Measurements from ENCODE around the gene HOXA4. TPM values are rescaled to one million over a fixed set of nuclear protein-coding genes. Genes with fewer than 3 reads are reported as not detected.

The HOXA4 gene
- total RNA-seq, 1 donor from 2014 or later = 2.1 TPM

DNA sequence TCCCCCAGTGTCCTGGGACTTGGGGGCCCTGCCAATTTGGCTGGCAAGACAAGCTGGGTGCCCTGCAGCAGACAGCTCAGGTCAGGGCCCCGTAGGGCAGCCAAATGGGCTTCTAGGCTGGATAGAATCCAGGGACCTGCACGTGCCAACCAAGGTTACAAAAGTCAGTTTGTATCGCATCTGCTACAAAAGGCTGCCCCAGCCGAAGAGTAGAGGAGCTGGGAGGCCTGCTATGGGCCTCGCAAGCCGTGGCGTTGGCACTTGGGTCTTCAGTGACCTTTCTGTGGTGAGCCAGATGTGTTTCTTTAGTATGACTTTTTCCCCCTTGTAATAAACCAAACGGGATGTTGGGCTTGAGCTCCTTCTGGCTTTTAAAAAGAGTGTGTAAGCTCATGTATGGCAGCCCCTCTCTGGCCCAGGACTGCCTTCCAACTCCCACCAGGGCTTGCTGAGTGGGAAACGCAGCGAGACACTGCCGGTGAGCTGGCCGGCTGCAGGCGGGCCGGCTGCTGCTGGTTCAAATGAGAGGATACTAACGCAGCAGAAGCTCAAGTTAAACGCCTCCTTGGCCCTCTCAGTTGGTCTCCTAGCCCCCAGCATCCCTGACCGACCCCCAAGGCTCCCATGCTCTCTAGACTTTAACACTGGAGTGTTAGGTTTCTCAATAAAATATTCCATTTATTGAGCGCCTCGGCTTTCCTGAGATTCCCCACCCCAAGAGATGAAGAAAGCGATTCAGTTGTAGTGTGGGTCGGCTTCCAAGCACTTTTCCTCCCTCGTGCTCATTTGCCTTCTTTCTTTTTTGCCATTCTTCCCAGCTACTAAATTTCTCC lies 46.6 kb upstream of the HOXA4 start:
- TF ChIP-seq, protein P1, sequence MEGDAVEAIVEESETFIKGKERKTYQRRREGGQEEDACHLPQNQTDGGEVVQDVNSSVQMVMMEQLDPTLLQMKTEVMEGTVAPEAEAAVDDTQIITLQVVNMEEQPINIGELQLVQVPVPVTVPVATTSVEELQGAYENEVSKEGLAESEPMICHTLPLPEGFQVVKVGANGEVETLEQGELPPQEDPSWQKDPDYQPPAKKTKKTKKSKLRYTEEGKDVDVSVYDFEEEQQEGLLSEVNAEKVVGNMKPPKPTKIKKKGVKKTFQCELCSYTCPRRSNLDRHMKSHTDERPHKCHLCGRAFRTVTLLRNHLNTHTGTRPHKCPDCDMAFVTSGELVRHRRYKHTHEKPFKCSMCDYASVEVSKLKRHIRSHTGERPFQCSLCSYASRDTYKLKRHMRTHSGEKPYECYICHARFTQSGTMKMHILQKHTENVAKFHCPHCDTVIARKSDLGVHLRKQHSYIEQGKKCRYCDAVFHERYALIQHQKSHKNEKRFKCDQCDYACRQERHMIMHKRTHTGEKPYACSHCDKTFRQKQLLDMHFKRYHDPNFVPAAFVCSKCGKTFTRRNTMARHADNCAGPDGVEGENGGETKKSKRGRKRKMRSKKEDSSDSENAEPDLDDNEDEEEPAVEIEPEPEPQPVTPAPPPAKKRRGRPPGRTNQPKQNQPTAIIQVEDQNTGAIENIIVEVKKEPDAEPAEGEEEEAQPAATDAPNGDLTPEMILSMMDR (IDR thresholded peaks at IDR 0.05) = no peak
- Histone ChIP-seq H3K4me1 (peaks cover 0 to 18% of the 10 kb centered on the region in 2 donors), H3K4me3 (no peak overlapping the region), H3K27me3 (peaks cover 36% of the 10 kb centered on the region), H3K27ac (no peak overlapping the region), H3K36me3 (no peaks in the 10 kb centered on the region), H3K9me3 (no peaks in the 10 kb centered on the region)
- intact Hi-C loops (cut with DNase I) = no loop called here
- peak in 1 of 2 donors; percentile 52 for DNase-seq (ENCODE audit: low spot score in 2 of 2)

GRCh38 chr7:27176524-27176845 lies 45.9 kb upstream of the HOXA4 start:
- no peak overlapping the region for H3K4me3 ChIP-seq
- H3K9me3 ChIP-seq = no peaks in the 10 kb centered on the region
- intact Hi-C loops (cut with DNase I) = no loop called here
- H3K27me3 ChIP-seq = peaks cover 43% of the 10 kb centered on the region
- no peaks in the 10 kb centered on the region for H3K36me3 ChIP-seq
- TF ChIP-seq, protein P1 (IDR thresholded peaks at IDR 0.05) = no peak
- peaks cover 0 to 18% of the 10 kb centered on the region in 2 donors for H3K4me1 ChIP-seq
- no peak overlapping the region for H3K27ac ChIP-seq
- no peak for DNase-seq (ENCODE audit: low spot score in 2 of 2)

DNA sequence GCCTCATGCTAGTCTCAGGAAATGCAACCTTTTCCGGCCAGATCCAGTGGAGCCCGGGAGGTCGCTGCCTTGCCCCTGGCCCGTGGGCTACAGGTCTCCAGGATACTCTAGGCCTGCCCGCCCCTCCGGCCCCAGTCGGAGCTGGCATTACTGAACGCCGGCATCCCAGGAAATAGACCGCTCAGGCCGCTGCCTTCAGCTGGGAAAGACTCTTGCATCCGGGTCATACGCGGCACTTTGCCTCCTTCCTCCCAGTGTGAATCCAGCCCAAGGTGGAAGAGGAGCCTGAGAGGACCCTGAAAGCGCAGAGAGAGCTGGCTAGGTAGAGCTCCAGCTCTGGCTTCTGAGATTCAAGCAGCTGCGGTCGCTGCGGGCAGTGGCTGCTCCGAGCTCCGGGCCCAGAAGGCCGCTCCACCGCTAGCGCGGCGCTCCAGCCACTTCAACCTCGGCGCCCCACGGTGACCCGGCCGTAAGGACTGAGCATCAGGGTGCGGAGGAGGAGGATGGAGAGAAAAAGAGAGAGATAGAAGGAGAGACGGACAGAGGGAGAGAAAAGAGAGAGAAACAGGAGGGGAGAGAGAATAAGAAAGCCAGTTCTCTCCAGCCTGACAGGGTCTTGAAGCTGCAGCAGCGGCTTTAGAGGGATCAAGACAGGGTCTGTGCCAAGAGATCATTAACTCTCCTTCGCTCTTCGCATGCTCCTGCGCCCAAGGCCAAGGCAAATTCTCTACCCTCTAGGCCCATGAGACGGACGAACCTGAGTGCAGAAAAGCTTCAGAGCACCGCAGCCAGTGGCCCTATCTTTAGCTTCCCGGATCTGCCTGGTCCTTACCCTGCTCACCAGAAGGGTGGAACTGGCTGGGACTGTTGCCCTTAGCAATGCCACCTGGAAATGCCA lies 45.3 kb upstream of the HOXA4 start:
- TF ChIP-seq, protein P1 (IDR thresholded peaks at IDR 0.05) = no peak
- no peaks in the 10 kb centered on the region for H3K9me3 ChIP-seq
- intact Hi-C loops (cut with DNase I) = no loop called here
- DNase-seq (ENCODE audit: low spot score in 2 of 2) = peak; percentile 6 to 46
- no peak overlapping the region for H3K4me3 ChIP-seq
- no peak overlapping the region for H3K27ac ChIP-seq
- peaks cover 0 to 18% of the 10 kb centered on the region in 2 donors for H3K4me1 ChIP-seq
- no peaks in the 10 kb centered on the region for H3K36me3 ChIP-seq
- peaks cover 48% of the 10 kb centered on the region for H3K27me3 ChIP-seq

DNA sequence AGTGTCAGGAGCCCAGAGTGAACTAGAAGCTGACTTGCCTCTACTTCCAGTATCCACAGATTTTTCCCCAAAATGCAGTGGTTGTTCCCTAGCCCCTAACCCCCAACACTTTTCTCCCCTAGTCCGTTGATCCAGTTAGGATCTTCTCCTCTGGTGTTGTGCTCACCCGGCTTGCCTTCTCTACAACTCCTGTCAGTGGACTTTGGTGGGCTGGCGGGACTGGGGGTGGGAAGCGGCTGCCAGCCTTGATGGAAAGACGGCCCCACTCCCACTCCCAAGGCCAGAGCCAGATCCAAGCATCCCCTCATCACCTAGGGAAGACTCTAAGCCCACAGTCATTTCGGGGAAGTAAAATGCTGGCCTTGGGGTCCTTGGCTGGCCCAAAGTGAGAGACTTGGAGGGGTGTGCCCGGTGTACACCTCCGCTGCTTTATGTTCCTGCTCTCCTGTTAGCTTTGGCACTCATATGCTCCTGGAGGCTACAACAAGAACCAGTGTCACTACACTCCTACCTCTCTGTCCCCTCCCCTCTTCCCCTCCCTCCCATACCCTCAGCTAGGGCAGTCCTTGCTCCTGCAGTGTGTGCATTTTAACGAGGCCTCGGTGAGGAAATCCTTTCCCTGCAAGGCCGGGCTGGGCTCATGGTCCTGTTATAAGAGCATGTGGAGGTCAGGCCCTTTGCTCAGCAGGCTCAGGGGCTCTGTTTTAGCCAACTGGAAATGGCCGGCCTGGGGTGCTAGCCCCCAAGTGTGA lies 44.5 kb upstream of the HOXA4 start:
- H3K36me3 ChIP-seq = no peaks in the 10 kb centered on the region
- TF ChIP-seq, protein P1 (IDR thresholded peaks at IDR 0.05) = no peak
- H3K27me3 ChIP-seq = peaks cover 50% of the 10 kb centered on the region
- no peak overlapping the region for H3K27ac ChIP-seq
- intact Hi-C loops (cut with DNase I) = no loop called here
- DNase-seq (ENCODE audit: low spot score in 2 of 2) = peak in 1 of 2 donors; percentile 50
- no peak overlapping the region for H3K4me3 ChIP-seq
- H3K9me3 ChIP-seq = no peaks in the 10 kb centered on the region
- H3K4me1 ChIP-seq = peaks cover 0 to 19% of the 10 kb centered on the region in 2 donors
